HEK293 (cell line): ENCODE measurements around the gene SOX2.

Experiments
- CTCF ChIA-PET: fragments of 350-600 bp; formaldehyde crosslinking; extraction: SDS; loops from one replicate; lab custom pipeline; 2021; ENCODE audit warnings: antibody characterized with exemption; lab: Yijun Ruan, JAX
- POLR2A ChIA-PET: fragments of 300-600 bp; formaldehyde crosslinking; extraction: SDS; loops from one replicate; lab custom pipeline; 2020; ENCODE audit warnings: antibody characterized with exemption, inconsistent platforms; lab: Yijun Ruan, JAX
- H3K27ac ChIP-seq: fragments of 200-500 bp; sonication (Bioruptor generic); 2 replicates; pipeline ENCODE4 v1.5.1; 2014; ENCODE audit warnings: low read depth, low read length, control low read depth, inconsistent platforms; ENCODE audit errors: extremely low read depth
- H3K36me3 ChIP-seq, 2 experiments: fragments of 200-500 bp in 1 of 2; sonication (Bioruptor generic) in 1 of 2; 1 replicate in 1 of 2; 2 replicates in 1 of 2; pipeline ENCODE4 v1.5.1; 2014 to 2017; ENCODE audit warnings: inconsistent platforms in 2 of 2, low read length in 2 of 2; ENCODE audit not compliant: control insufficient read depth in 2 of 2, insufficient read depth in 1 of 2
- H3K4me1 ChIP-seq: fragments of 200-500 bp; sonication (Bioruptor generic); 2 replicates; pipeline ENCODE4 v1.5.1; 2014; ENCODE audit warnings: mild to moderate bottlenecking, low read length, inconsistent platforms; ENCODE audit not compliant: control insufficient read depth, insufficient read depth
- H3K4me3 ChIP-seq: 2 replicates; pipeline ENCODE4 v1.5.1; 2011; ENCODE audit warnings: low read depth, mild to moderate bottlenecking, control low read depth, low read length, moderate library complexity
- H3K9me3 ChIP-seq: fragments of 200-500 bp; sonication (Bioruptor generic); 2 replicates; pipeline ENCODE4 v1.5.1; 2014; ENCODE audit warnings: low read depth, low read length, inconsistent platforms; ENCODE audit not compliant: control insufficient read depth, insufficient read depth
- EGR2 ChIP-seq: fragments of 450-650 bp; formaldehyde crosslinking; IDR thresholded peaks from 2 replicates; pipeline ENCODE4 v1.5.1; 2016; ENCODE audit warnings: low read depth, missing biosample characterization, missing genetic modification characterization
- REPIN1 ChIP-seq: fragments of 450-650 bp; formaldehyde crosslinking; IDR thresholded peaks from 2 replicates; pipeline ENCODE4 v1.5.1; 2017; ENCODE audit warnings: missing biosample characterization, missing genetic modification characterization, low read depth
- REST ChIP-seq: fragments of 450-650 bp; formaldehyde crosslinking; IDR thresholded peaks from 2 replicates; pipeline ENCODE4 v1.5.1; 2016; ENCODE audit warnings: missing biosample characterization, missing genetic modification characterization
- TRIM28 ChIP-seq: IDR thresholded peaks from 2 replicates; pipeline ENCODE4 v1.6.1; 2011; ENCODE audit warnings: low read length, control low read depth, borderline replicate concordance
- ZNF169 ChIP-seq: fragments of 450-650 bp; formaldehyde crosslinking; IDR thresholded peaks from 2 replicates; pipeline ENCODE4 v1.5.1; 2016; ENCODE audit warnings: missing biosample characterization, missing genetic modification characterization
- ZNF394 ChIP-seq: fragments of 450-650 bp; formaldehyde crosslinking; IDR thresholded peaks from 2 replicates; pipeline ENCODE4 v1.5.1; 2016; ENCODE audit warnings: missing biosample characterization, missing genetic modification characterization, mild to moderate bottlenecking, moderate library complexity, borderline replicate concordance
- ZNF423 ChIP-seq: fragments of 450-650 bp; formaldehyde crosslinking; IDR thresholded peaks from 2 replicates; pipeline ENCODE4 v1.5.1; 2016; ENCODE audit warnings: missing biosample characterization, missing genetic modification characterization
- ZNF560 ChIP-seq: fragments of 450-650 bp; formaldehyde crosslinking; IDR thresholded peaks from 2 replicates; pipeline ENCODE4 v1.5.1; 2017; ENCODE audit warnings: missing biosample characterization, missing genetic modification characterization, borderline replicate concordance
- ZNF580 ChIP-seq: fragments of 450-650 bp; formaldehyde crosslinking; IDR thresholded peaks from 2 replicates; pipeline ENCODE4 v1.5.1; 2016; ENCODE audit warnings: missing biosample characterization, missing genetic modification characterization
- ZNF585B ChIP-seq: fragments of 450-650 bp; formaldehyde crosslinking; IDR thresholded peaks from 2 replicates; pipeline ENCODE4 v1.5.1; 2016; ENCODE audit warnings: missing biosample characterization, missing genetic modification characterization
- TF ChIP-seq, protein P1 (sequence below): fragments of 450-650 bp; formaldehyde crosslinking; IDR thresholded peaks from 2 replicates; pipeline ENCODE4 v1.5.1; 2016; ENCODE audit warnings: missing biosample characterization, missing genetic modification characterization
- TF ChIP-seq, protein P2 (sequence below): fragments of 450-650 bp; formaldehyde crosslinking; IDR thresholded peaks from 2 replicates; pipeline ENCODE4 v1.5.1; 2016; ENCODE audit warnings: missing biosample characterization, missing genetic modification characterization, low read depth
- TF ChIP-seq, protein P3 (sequence below): IDR thresholded peaks from 2 replicates; pipeline ENCODE4 v1.6.1; 2011; ENCODE audit warnings: mild to moderate bottlenecking, low read depth, low read length, borderline replicate concordance

Gene SOX2

GRCh38 chr3:181727341-181728032 is 15.8 kb downstream of the SOX2 start:
- Histone ChIP-seq H3K27ac (no peak overlapping the region), H3K4me1 (peaks cover 5% of the 10 kb centered on the region; the same call in 1 of the 2 replicates), H3K36me3 (no peaks in the 10 kb centered on the region), H3K9me3 (no peaks in the 10 kb centered on the region), H3K4me3 (no peak overlapping the region)
- TF ChIP-seq, protein P1, sequence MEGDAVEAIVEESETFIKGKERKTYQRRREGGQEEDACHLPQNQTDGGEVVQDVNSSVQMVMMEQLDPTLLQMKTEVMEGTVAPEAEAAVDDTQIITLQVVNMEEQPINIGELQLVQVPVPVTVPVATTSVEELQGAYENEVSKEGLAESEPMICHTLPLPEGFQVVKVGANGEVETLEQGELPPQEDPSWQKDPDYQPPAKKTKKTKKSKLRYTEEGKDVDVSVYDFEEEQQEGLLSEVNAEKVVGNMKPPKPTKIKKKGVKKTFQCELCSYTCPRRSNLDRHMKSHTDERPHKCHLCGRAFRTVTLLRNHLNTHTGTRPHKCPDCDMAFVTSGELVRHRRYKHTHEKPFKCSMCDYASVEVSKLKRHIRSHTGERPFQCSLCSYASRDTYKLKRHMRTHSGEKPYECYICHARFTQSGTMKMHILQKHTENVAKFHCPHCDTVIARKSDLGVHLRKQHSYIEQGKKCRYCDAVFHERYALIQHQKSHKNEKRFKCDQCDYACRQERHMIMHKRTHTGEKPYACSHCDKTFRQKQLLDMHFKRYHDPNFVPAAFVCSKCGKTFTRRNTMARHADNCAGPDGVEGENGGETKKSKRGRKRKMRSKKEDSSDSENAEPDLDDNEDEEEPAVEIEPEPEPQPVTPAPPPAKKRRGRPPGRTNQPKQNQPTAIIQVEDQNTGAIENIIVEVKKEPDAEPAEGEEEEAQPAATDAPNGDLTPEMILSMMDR (tag by site-specific recombination), result no peak
- TF ChIP-seq EGR2 (tag by site-specific recombination) (no peak), REPIN1 (tag by site-specific recombination) (no peak), REST (tag by site-specific recombination) (no peak)
- POLR2A ChIA-PET, result no interaction called here
- CTCF ChIA-PET, result no interaction called here

DNA sequence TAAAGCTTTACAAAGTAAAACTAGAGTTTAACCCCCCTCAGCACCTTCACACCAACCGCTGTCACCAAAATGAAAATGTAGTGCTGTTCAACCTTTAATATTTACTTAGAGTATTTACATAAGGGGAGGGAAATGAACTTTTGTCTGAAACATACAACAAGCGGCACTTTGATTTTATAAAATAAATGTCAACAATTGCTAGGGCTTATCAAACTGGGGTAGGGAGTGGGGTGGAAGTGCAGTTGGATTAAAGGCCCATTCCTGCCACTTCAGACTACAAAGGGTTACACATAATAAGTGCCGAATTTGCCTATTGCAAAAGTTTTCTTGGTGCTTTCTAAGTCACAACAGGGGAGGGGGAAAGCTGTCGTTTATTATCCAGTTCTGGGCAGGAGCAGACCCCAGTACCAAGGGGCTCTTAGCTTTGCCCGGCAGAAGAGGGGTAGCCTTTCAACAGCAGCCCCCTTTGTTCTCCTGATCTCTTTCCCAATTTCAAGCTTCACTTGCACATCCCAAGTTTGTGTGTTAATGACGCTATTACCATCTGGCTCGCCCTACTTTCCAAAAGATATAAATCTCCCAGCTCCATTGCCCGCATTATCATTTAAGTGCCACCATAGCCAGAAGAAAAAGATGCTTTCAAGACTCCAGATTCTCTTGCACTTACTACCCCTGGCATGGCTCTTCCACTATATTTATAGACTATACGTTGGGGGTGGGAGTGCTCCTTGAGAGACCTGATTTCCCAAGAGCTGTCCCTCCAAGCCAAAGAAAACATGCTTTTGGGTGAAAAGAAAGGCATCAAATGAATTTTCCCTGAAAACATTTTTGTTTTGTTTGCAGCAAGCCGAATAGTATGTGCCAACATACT is 17.0 kb downstream of the SOX2 start:
- no peaks in the 10 kb centered on the region for H3K36me3 ChIP-seq
- H3K4me1 ChIP-seq, result peaks cover 5% of the 10 kb centered on the region; the same call in 1 of the 2 replicates
- ChIA-PET CTCF (no interaction called here), POLR2A (no interaction called here)
- no peak overlapping the region for H3K4me3 ChIP-seq
- no peak overlapping the region for H3K27ac ChIP-seq
- TF ChIP-seq ZNF423, result no peak
- TF ChIP-seq ZNF560 (tag by site-specific recombination), result no peak
- TF ChIP-seq, protein P2, sequence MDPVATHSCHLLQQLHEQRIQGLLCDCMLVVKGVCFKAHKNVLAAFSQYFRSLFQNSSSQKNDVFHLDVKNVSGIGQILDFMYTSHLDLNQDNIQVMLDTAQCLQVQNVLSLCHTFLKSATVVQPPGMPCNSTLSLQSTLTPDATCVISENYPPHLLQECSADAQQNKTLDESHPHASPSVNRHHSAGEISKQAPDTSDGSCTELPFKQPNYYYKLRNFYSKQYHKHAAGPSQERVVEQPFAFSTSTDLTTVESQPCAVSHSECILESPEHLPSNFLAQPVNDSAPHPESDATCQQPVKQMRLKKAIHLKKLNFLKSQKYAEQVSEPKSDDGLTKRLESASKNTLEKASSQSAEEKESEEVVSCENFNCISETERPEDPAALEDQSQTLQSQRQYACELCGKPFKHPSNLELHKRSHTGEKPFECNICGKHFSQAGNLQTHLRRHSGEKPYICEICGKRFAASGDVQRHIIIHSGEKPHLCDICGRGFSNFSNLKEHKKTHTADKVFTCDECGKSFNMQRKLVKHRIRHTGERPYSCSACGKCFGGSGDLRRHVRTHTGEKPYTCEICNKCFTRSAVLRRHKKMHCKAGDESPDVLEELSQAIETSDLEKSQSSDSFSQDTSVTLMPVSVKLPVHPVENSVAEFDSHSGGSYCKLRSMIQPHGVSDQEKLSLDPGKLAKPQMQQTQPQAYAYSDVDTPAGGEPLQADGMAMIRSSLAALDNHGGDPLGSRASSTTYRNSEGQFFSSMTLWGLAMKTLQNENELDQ (tag by site-specific recombination), result no peak
- no peak for TF ChIP-seq TRIM28
- no peak for TF ChIP-seq ZNF585B (tag by site-specific recombination)
- no peak for TF ChIP-seq ZNF394
- TF ChIP-seq ZNF169, result no peak
- TF ChIP-seq, protein P3, sequence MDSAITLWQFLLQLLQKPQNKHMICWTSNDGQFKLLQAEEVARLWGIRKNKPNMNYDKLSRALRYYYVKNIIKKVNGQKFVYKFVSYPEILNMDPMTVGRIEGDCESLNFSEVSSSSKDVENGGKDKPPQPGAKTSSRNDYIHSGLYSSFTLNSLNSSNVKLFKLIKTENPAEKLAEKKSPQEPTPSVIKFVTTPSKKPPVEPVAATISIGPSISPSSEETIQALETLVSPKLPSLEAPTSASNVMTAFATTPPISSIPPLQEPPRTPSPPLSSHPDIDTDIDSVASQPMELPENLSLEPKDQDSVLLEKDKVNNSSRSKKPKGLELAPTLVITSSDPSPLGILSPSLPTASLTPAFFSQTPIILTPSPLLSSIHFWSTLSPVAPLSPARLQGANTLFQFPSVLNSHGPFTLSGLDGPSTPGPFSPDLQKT, result no peak
- TF ChIP-seq ZNF580 (tag by site-specific recombination), result no peak
- H3K9me3 ChIP-seq, result no peaks in the 10 kb centered on the region
